ENCODE data around the gene UBA52.
A peak's percentile ranks its signal among the peaks of the same experiment; 100 is the strongest.
"Not testable (repeated sequence)": the region's sequence is repeated elsewhere in the genome, so short reads cannot be mapped to it uniquely, and the experiment has no call there.

The UBA52 gene

GRCh38 chr19:18571564-18572344, at the start of gene UBA52:
TSS of gene UBA52 (plus strand) at chr19:18571857. CDS start at chr19:18573301, 1,444 bp downstream.
- Histone ChIP-seq H3K4me1 (ENCODE audit: control insufficient read depth, insufficient read depth, low read length) (peaks cover 15% of the 10 kb centered on the region), H3K9ac (ENCODE audit: low read length in 2 of 2) (peak within 1 kb of the TSS; percentile 95 to 98), H3K9me3 (ENCODE audit: control insufficient read depth in 2 of 2, low read length in 2 of 2) (no peaks in the 10 kb centered on the region), H3K36me3 (ENCODE audit: control insufficient read depth in 2 of 2, insufficient read depth in 2 of 2, low read length in 2 of 2) (peaks cover 40 to 44% of the 10 kb centered on the region in 2 donors), H3K4me3 (ENCODE audit: low read length in 2 of 2) (peak within 1 kb of the TSS; percentile 95 to 97), H3K27ac (ENCODE audit: low read length) (peak within 1 kb of the TSS; percentile 86), H3K27me3 (ENCODE audit: control insufficient read depth in 1 of 2, insufficient read depth in 2 of 2, low read length in 2 of 2) (no peaks in the 10 kb centered on the region)

- peak overlapping the region; percentile 5 to 99 for H3K9ac ChIP-seq (ENCODE audit: low read length in 2 of 2)
Measured at GRCh38 chr19:18522124-18522861, 49.4 kb upstream of the UBA52 start.

DNA sequence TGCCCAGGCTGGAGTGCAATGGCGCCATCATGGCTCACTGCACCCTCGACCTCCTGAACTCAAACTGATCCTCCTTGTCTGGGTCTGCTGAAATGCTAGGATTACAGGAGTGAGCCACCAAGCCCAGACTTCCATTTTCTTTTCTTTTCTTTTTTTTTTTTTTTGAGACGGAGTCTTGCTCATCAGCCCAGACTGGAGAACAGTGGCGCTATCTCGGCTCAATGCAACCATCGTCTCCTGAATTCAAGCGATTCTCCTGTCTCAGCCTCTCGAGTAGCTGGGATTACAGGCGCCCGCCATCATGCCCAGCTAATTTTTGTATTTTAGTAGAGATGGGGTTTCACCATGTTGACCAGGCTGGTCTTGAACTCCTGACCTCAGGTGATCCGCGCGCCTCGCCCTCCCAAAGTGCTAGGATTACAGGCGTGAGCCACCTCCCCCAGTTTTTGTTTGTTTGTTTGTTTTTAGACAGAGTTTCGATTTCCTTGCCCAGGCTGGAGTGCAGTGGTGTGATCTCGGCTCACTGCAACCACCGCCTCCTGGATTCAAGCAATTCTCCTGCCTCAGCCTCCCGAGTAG, 48.7 kb upstream of the UBA52 start:
- H3K9ac ChIP-seq (ENCODE audit: low read length in 2 of 2); H3K9me3 ChIP-seq (ENCODE audit: control insufficient read depth in 2 of 2, low read length in 2 of 2): not testable (repeated sequence)

More at GRCh38 chr19:18522124-18522861, 49.4 kb upstream of the UBA52 start:
- Histone ChIP-seq H3K9me3 (ENCODE audit: control insufficient read depth in 2 of 2, low read length in 2 of 2) (no peaks in the 10 kb centered on the region), H3K36me3 (ENCODE audit: control insufficient read depth in 2 of 2, insufficient read depth in 2 of 2, low read length in 2 of 2) (no peaks in the 10 kb centered on the region), H3K27ac (ENCODE audit: low read length) (peak overlapping the region; percentile 89), H3K27me3 (ENCODE audit: control insufficient read depth in 1 of 2, insufficient read depth in 2 of 2, low read length in 2 of 2) (no peaks in the 10 kb centered on the region), H3K4me1 (ENCODE audit: control insufficient read depth, insufficient read depth, low read length) (peaks cover 13% of the 10 kb centered on the region), H3K4me3 (ENCODE audit: low read length in 2 of 2) (peak overlapping the region in 1 of 2 donors; percentile 95)

GRCh38 chr19:18523841-18524240, 47.8 kb upstream of the UBA52 start:
- Histone ChIP-seq H3K9me3 (ENCODE audit: control insufficient read depth in 2 of 2, low read length in 2 of 2) (no peaks in the 10 kb centered on the region), H3K9ac (ENCODE audit: low read length in 2 of 2) (no peak overlapping the region), H3K27me3 (ENCODE audit: control insufficient read depth in 1 of 2, insufficient read depth in 2 of 2, low read length in 2 of 2) (no peaks in the 10 kb centered on the region), H3K4me1 (ENCODE audit: control insufficient read depth, insufficient read depth, low read length) (peaks cover 13% of the 10 kb centered on the region), H3K36me3 (ENCODE audit: control insufficient read depth in 2 of 2, insufficient read depth in 2 of 2, low read length in 2 of 2) (no peaks in the 10 kb centered on the region), H3K27ac (ENCODE audit: low read length) (no peak overlapping the region), H3K4me3 (ENCODE audit: low read length in 2 of 2) (no peak overlapping the region)

More for the DNA sequence above, 48.7 kb upstream of the UBA52 start:
- H3K27me3 ChIP-seq (ENCODE audit: control insufficient read depth in 1 of 2, insufficient read depth in 2 of 2, low read length in 2 of 2); H3K36me3 ChIP-seq (ENCODE audit: control insufficient read depth in 2 of 2, insufficient read depth in 2 of 2, low read length in 2 of 2); H3K27ac ChIP-seq (ENCODE audit: low read length): not testable (repeated sequence)
- peaks cover 13% of the 10 kb centered on the region for H3K4me1 ChIP-seq (ENCODE audit: control insufficient read depth, insufficient read depth, low read length)
- peak overlapping the region in 1 of 2 donors; percentile 57 for H3K4me3 ChIP-seq (ENCODE audit: low read length in 2 of 2)

GRCh38 chr19:18526316-18526715, 45.3 kb upstream of the UBA52 start:
- H3K9ac ChIP-seq (ENCODE audit: low read length in 2 of 2), result no peak overlapping the region
- H3K36me3 ChIP-seq (ENCODE audit: control insufficient read depth in 2 of 2, insufficient read depth in 2 of 2, low read length in 2 of 2), result peaks cover 1% of the 10 kb centered on the region in 2 donors
- no peak overlapping the region for H3K27ac ChIP-seq (ENCODE audit: low read length)
- no peak overlapping the region for H3K4me3 ChIP-seq (ENCODE audit: low read length in 2 of 2)
- peaks cover 2% of the 10 kb centered on the region for H3K4me1 ChIP-seq (ENCODE audit: control insufficient read depth, insufficient read depth, low read length)
- no peaks in the 10 kb centered on the region for H3K9me3 ChIP-seq (ENCODE audit: control insufficient read depth in 2 of 2, low read length in 2 of 2)
- no peaks in the 10 kb centered on the region for H3K27me3 ChIP-seq (ENCODE audit: control insufficient read depth in 1 of 2, insufficient read depth in 2 of 2, low read length in 2 of 2)

DNA sequence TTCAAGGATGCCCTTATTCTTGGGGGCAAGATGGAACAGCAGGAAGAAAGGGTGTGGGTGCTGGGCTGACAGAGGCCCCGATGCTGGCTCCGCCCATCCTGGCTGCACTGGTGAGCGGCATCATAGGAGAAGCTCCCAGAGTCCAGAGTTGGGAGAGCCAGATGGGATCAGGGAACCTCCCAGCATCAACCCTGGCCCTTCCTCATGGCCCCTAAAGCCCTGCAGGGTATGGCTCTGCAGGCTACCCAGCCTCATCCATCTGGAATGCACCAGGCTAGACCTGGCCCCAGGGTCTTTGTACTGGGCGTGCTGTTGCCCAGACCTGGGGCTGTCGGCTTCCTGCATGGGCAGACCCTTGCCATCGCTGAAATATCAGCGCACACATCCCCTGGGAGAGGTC, 41.9 kb upstream of the UBA52 start:
- Histone ChIP-seq H3K27ac (ENCODE audit: low read length) (no peak overlapping the region), H3K27me3 (ENCODE audit: control insufficient read depth in 1 of 2, insufficient read depth in 2 of 2, low read length in 2 of 2) (no peaks in the 10 kb centered on the region)

GRCh38 chr19:18531485-18531884, 40.2 kb upstream of the UBA52 start:
- H3K36me3 ChIP-seq (ENCODE audit: control insufficient read depth in 2 of 2, insufficient read depth in 2 of 2, low read length in 2 of 2), result peaks cover 25 to 28% of the 10 kb centered on the region in 2 donors
- H3K27me3 ChIP-seq (ENCODE audit: control insufficient read depth in 1 of 2, insufficient read depth in 2 of 2, low read length in 2 of 2), result no peaks in the 10 kb centered on the region
- H3K27ac ChIP-seq (ENCODE audit: low read length), result no peak overlapping the region
- no peak overlapping the region for H3K9ac ChIP-seq (ENCODE audit: low read length in 2 of 2)
- H3K9me3 ChIP-seq (ENCODE audit: control insufficient read depth in 2 of 2, low read length in 2 of 2), result no peaks in the 10 kb centered on the region
- no peak overlapping the region for H3K4me3 ChIP-seq (ENCODE audit: low read length in 2 of 2)
- H3K4me1 ChIP-seq (ENCODE audit: control insufficient read depth, insufficient read depth, low read length), result no peaks in the 10 kb centered on the region

More for the DNA sequence above, 41.9 kb upstream of the UBA52 start:
- Histone ChIP-seq H3K9ac (ENCODE audit: low read length in 2 of 2) (no peak overlapping the region), H3K4me1 (ENCODE audit: control insufficient read depth, insufficient read depth, low read length) (no peaks in the 10 kb centered on the region), H3K36me3 (ENCODE audit: control insufficient read depth in 2 of 2, insufficient read depth in 2 of 2, low read length in 2 of 2) (peaks cover 16 to 20% of the 10 kb centered on the region in 2 donors), H3K9me3 (ENCODE audit: control insufficient read depth in 2 of 2, low read length in 2 of 2) (no peaks in the 10 kb centered on the region), H3K4me3 (ENCODE audit: low read length in 2 of 2) (no peak overlapping the region)

DNA sequence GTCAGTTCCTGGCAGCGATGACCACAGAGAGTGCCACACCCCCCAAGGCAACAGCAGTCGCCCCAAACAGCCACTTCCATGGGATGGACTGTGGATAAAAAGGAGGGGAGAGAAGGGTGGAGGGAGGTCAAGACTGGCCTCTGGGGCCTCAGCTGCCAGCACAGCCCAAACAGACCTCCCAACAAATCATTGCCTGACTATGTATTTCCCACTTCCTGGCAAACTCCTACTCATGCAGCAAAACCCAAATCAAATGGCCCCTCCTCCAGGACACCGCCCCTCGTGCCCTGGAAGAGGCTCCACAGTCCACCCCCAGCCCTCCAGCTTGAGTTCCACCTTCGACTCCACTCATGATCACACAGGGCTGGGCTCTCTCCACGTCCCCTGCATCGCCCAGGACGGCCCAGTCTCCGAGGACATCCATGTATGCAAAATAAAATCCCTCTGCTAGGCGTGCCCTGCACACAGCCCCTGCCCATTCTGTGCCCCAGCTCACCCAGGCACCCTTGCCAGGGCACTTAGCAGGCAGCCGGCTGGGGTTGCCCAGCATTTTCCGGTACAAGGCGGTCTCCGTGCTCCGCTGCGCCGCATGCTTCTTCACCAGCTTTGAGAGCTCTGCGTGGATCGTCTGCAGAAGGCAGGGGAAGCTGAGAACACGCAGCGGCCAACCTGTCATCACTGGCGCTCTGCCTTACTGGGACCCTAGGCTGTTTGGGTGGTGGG, 39.3 kb upstream of the UBA52 start:
- no peak overlapping the region for H3K27ac ChIP-seq (ENCODE audit: low read length)
- peaks cover 27 to 33% of the 10 kb centered on the region in 2 donors for H3K36me3 ChIP-seq (ENCODE audit: control insufficient read depth in 2 of 2, insufficient read depth in 2 of 2, low read length in 2 of 2)
- H3K9ac ChIP-seq (ENCODE audit: low read length in 2 of 2), result no peak overlapping the region
- no peaks in the 10 kb centered on the region for H3K27me3 ChIP-seq (ENCODE audit: control insufficient read depth in 1 of 2, insufficient read depth in 2 of 2, low read length in 2 of 2)
- H3K4me1 ChIP-seq (ENCODE audit: control insufficient read depth, insufficient read depth, low read length), result no peaks in the 10 kb centered on the region
- H3K9me3 ChIP-seq (ENCODE audit: control insufficient read depth in 2 of 2, low read length in 2 of 2), result no peaks in the 10 kb centered on the region
- H3K4me3 ChIP-seq (ENCODE audit: low read length in 2 of 2), result no peak overlapping the region

DNA sequence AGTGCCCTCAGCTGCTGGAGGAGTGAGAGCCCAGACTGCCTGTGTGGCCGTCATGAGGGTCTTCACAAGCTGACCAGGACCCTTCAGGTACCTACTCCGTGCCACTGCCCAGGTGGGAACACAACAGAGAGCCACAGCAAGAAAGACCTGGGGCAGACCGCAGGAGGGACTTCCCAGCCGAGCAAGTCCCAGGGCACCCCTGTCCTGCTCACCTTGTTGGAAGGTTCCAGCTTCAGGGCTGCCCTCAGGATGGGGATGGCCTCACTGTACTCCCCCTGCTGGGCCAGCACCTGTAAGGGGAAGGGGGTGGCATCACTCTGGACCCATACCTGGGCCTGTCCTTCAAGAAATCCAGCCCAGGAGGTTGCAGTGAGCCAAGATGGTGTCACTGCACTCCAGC, 38.6 kb upstream of the UBA52 start:
- no peak overlapping the region for H3K9ac ChIP-seq (ENCODE audit: low read length in 2 of 2)
- H3K27me3 ChIP-seq (ENCODE audit: control insufficient read depth in 1 of 2, insufficient read depth in 2 of 2, low read length in 2 of 2), result no peaks in the 10 kb centered on the region
- H3K36me3 ChIP-seq (ENCODE audit: control insufficient read depth in 2 of 2, insufficient read depth in 2 of 2, low read length in 2 of 2), result peaks cover 27 to 40% of the 10 kb centered on the region in 2 donors
- no peaks in the 10 kb centered on the region for H3K4me1 ChIP-seq (ENCODE audit: control insufficient read depth, insufficient read depth, low read length)
- no peaks in the 10 kb centered on the region for H3K9me3 ChIP-seq (ENCODE audit: control insufficient read depth in 2 of 2, low read length in 2 of 2)
- no peak overlapping the region for H3K27ac ChIP-seq (ENCODE audit: low read length)
- H3K4me3 ChIP-seq (ENCODE audit: low read length in 2 of 2), result no peak overlapping the region

DNA sequence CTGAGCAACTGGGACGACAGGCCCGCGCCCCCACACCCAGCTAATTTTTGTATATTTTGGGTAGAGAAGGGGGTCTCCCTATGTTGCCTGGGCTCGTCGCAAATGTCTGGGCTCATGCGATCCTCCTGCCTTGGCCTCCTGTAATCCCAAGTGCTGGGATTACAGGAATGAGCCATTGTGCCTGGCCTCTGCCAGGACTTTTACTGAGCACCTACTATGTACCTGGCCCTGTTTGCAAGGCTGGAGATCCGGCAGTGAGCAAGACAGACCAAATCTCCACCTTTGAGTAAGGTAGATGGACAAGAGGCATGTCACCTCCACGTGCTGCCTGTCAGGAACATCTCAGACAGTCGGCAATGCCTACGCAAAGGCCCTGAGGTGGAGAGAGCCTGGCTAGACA, 35.2 kb upstream of the UBA52 start:
- Histone ChIP-seq H3K4me3 (ENCODE audit: low read length in 2 of 2) (no peak overlapping the region), H3K36me3 (ENCODE audit: control insufficient read depth in 2 of 2, insufficient read depth in 2 of 2, low read length in 2 of 2) (peaks cover 45 to 49% of the 10 kb centered on the region in 2 donors), H3K9me3 (ENCODE audit: control insufficient read depth in 2 of 2, low read length in 2 of 2) (no peaks in the 10 kb centered on the region), H3K9ac (ENCODE audit: low read length in 2 of 2) (no peak overlapping the region), H3K27ac (ENCODE audit: low read length) (no peak overlapping the region), H3K27me3 (ENCODE audit: control insufficient read depth in 1 of 2, insufficient read depth in 2 of 2, low read length in 2 of 2) (no peaks in the 10 kb centered on the region), H3K4me1 (ENCODE audit: control insufficient read depth, insufficient read depth, low read length) (no peaks in the 10 kb centered on the region)
